OCI-LY1 (cell line): ENCODE data around the gene GANC.

ENCODE experiments used
- H2AFZ ChIP-seq: fragments of 200-600 bp; sonication (generic), shearing (Covaris generic); 2 replicates; pipeline ENCODE4 v1.6.0; 2014; ENCODE audit warnings: antibody characterized with exemption, mild to moderate bottlenecking, low read length
- H3F3A ChIP-seq: fragments of 200-600 bp; sonication (generic), shearing (Covaris generic); 2 replicates; pipeline ENCODE4 v1.6.0; 2014; ENCODE audit warnings: mild to moderate bottlenecking, antibody characterized with exemption, low read length, moderate library complexity; ENCODE audit not compliant: insufficient read depth
- H3K27ac ChIP-seq: fragments of 200-600 bp; sonication (generic); 2 replicates; pipeline ENCODE4 v1.5.1; 2014; ENCODE audit warnings: low read length, mixed run types, mild to moderate bottlenecking, low read depth; ENCODE audit not compliant: poor library complexity, severe bottlenecking
- H3K27me3 ChIP-seq: fragments of 200-600 bp; sonication (generic); 2 replicates; pipeline ENCODE4 v1.6.0; 2014; ENCODE audit warnings: antibody characterized with exemption, mild to moderate bottlenecking, low read length, moderate library complexity; ENCODE audit not compliant: insufficient read depth
- H3K36me3 ChIP-seq: fragments of 200-600 bp; sonication (generic); 2 replicates; pipeline ENCODE4 v1.6.1; 2014; ENCODE audit warnings: mild to moderate bottlenecking, antibody characterized with exemption, low read length, moderate library complexity, mixed read lengths; ENCODE audit not compliant: insufficient read depth
- H3K4me1 ChIP-seq: fragments of 200-600 bp; sonication (generic); 2 replicates; pipeline ENCODE4 v1.5.1; 2014; ENCODE audit warnings: mild to moderate bottlenecking, low read length, moderate library complexity; ENCODE audit not compliant: insufficient read depth, severe bottlenecking
- H3K4me2 ChIP-seq: fragments of 200-600 bp; sonication (generic), shearing (Covaris generic); 2 replicates; pipeline ENCODE4 v1.6.1; 2014; ENCODE audit warnings: low read length
- H3K4me3 ChIP-seq: fragments of 200-600 bp; sonication (generic); 2 replicates; pipeline ENCODE4 v1.5.1; 2014; ENCODE audit warnings: low read length, low read depth, mild to moderate bottlenecking, mixed read lengths; ENCODE audit not compliant: poor library complexity, severe bottlenecking
- H3K79me2 ChIP-seq: fragments of 200-600 bp; shearing (Covaris generic); 2 replicates; pipeline ENCODE4 v1.6.1; 2016; ENCODE audit warnings: mixed run types, low read length, mixed read lengths; ENCODE audit not compliant: insufficient read depth
- H3K9ac ChIP-seq: fragments of 200-600 bp; sonication (generic), shearing (Covaris generic); 2 replicates; pipeline ENCODE4 v1.6.1; 2014; ENCODE audit warnings: mild to moderate bottlenecking, low read length, mixed read lengths
- H3K9me2 ChIP-seq: fragments of 200-600 bp; sonication (generic), shearing (Covaris generic); 2 replicates; pipeline ENCODE4 v1.6.1; 2014; ENCODE audit warnings: low read depth, mild to moderate bottlenecking, low read length, mixed read lengths
- H3K9me3 ChIP-seq: fragments of 200-600 bp; shearing (Covaris generic); 2 replicates; pipeline ENCODE4 v1.6.1; 2014; ENCODE audit warnings: low read length, mixed read lengths
- H4K20me1 ChIP-seq: fragments of 200-600 bp; sonication (generic), shearing (Covaris generic); 2 replicates; pipeline ENCODE4 v1.6.0; 2016; ENCODE audit warnings: mild to moderate bottlenecking, low read length; ENCODE audit not compliant: insufficient read depth
- CTCF ChIP-seq: fragments of 200-600 bp; sonication (generic), shearing (Covaris generic); IDR thresholded peaks from 2 replicates; pipeline ENCODE4 v1.5.1; 2017; ENCODE audit warnings: mild to moderate bottlenecking, antibody characterized with exemption, low read length, moderate library complexity, mixed read lengths
- EZH2 ChIP-seq: fragments of 200-600 bp; sonication (generic), shearing (Covaris generic); IDR thresholded peaks from 2 replicates; pipeline ENCODE4 v1.8.0; 2017; ENCODE audit warnings: borderline replicate concordance, mixed run types, mild to moderate bottlenecking, antibody characterized with exemption, low read length, moderate library complexity, mixed read lengths

The GANC gene

GRCh38 chr15:42343596-42344232 lies 70.7 kb downstream of the GANC start:
- Histone ChIP-seq H3F3A (no peaks in the 10 kb centered on the region), H3K36me3 (no peaks in the 10 kb centered on the region), H3K9me2 (no peaks in the 10 kb centered on the region), H3K79me2 (no peaks in the 10 kb centered on the region), H4K20me1 (no peaks in the 10 kb centered on the region), H3K9me3 (no peaks in the 10 kb centered on the region), H3K9ac (no peak overlapping the region), H3K4me3 (no peak overlapping the region), H3K27ac (no peak overlapping the region), H2AFZ (no peak overlapping the region), H3K4me1 (no peaks in the 10 kb centered on the region), H3K27me3 (no peaks in the 10 kb centered on the region), H3K4me2 (no peak overlapping the region)
- TF ChIP-seq CTCF (no peak), EZH2 (no peak)

DNA sequence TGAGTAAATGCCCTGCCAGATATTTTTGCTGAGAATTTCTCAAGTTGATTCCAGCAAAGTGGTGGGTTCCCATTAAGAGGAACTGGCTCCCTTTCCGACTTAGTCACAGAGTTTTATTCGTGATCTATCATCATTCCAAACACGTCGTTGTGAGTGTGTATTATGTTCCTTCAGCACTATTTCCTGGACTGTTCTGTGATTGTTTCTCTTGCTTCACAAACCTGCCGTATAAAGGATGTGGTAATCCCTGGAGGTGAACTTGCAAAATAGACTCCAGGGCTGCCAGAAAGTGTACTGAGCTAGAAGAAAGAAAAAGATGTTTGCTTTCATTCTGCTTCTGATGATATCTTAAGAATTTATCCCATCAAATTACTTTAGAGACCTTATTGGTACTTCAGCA lies 71.8 kb downstream of the GANC start:
- no peak for TF ChIP-seq CTCF
- no peak for TF ChIP-seq EZH2
- Histone ChIP-seq H3F3A (no peaks in the 10 kb centered on the region), H3K9ac (no peak overlapping the region), H3K4me1 (no peaks in the 10 kb centered on the region), H2AFZ (no peak overlapping the region), H3K27ac (no peak overlapping the region), H4K20me1 (no peaks in the 10 kb centered on the region), H3K79me2 (no peaks in the 10 kb centered on the region), H3K9me3 (no peaks in the 10 kb centered on the region), H3K36me3 (no peaks in the 10 kb centered on the region), H3K9me2 (no peaks in the 10 kb centered on the region), H3K4me2 (no peak overlapping the region), H3K4me3 (no peak overlapping the region), H3K27me3 (no peaks in the 10 kb centered on the region)

- H3F3A ChIP-seq = no peaks in the 10 kb centered on the region
- TF ChIP-seq CTCF (no peak), EZH2 (no peak)
- no peak overlapping the region for H3K27ac ChIP-seq
Observed at GRCh38 chr15:42345504-42345903, 72.5 kb downstream of the GANC start.

More at GRCh38 chr15:42345504-42345903, 72.5 kb downstream of the GANC start:
- no peaks in the 10 kb centered on the region for H3K27me3 ChIP-seq
- no peak overlapping the region for H3K4me3 ChIP-seq
- H3K79me2 ChIP-seq = no peaks in the 10 kb centered on the region
- H3K9ac ChIP-seq = no peak overlapping the region
- H3K9me3 ChIP-seq = no peaks in the 10 kb centered on the region
- no peaks in the 10 kb centered on the region for H4K20me1 ChIP-seq
- H3K36me3 ChIP-seq = no peaks in the 10 kb centered on the region
- H2AFZ ChIP-seq = no peak overlapping the region
- H3K4me2 ChIP-seq = no peak overlapping the region
- no peaks in the 10 kb centered on the region for H3K4me1 ChIP-seq
- H3K9me2 ChIP-seq = no peaks in the 10 kb centered on the region
